ENCODE measurements around the gene THSD4.
A peak's percentile ranks its signal among the peaks of the same experiment; 100 is the strongest.

The THSD4 gene

DNA sequence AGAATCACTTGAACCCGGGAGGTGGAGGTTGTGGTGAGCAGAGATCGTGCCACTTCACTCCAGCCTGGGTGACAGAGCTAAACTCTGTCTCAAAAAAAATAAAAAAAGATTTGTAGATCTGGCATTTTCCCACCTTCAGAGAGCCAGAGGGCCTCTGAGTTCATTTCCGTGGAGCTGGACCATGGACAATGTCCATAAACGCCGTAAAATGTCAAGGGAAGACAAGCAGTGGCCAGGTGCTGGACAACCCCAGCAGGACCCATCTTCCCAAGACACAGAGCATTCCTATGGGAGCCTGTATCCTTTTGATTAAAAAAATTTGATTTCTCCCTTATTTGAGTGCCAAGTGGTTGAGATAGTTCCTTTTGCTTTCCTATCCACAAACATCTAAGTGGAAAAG is 627.7 kb downstream of the THSD4 start:
- no peak overlapping the region for H3K4me3 ChIP-seq (ENCODE audit: low read length)
- DNase-seq (ENCODE audit: low read depth, low spot score) = no peak

DNA sequence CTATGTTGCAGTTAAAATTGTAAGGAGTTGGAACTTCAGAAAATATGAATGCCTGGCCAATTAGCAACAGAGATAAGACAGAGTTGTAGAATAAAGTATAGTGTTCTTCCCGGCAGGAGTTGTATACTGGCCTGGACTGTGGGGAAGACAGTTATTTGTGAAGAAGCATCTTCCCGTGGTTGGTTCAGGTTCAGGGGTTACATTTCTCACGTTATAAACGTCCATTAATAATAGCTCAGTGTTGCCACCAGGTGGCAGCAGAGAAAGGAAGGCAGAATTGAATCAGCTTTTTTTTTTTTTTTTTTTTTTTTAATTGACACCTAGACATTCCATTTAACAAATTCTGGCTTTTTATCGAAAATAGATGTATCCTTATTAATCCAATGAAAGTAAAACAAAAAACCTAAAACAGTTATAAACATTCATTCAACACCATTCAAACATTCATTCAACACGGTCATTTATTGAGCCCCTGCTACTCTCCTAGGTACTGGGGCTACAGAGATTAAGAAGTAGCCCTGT is 628.7 kb downstream of the THSD4 start:
- H3K4me3 ChIP-seq (ENCODE audit: low read length) = no peak overlapping the region
- DNase-seq (ENCODE audit: low read depth, low spot score) = peak; percentile 45

DNA sequence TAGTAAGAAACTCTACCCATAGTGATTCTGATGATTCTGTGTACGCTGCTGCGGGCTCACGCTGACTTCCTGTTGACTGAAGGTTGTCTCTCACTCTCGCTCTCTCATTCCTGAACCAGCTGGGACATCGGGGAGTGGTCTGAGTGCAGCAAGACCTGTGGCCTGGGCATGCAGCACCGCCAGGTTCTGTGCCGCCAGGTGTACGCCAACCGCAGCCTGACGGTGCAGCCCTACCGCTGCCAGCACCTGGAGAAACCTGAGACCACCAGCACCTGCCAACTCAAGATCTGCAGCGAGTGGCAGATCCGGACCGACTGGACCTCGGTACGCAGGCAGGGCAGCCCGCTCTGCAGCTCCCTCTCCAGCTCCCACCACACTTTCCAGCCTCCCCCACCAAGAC is 631.4 kb downstream of the THSD4 start:
- no peak overlapping the region for H3K4me3 ChIP-seq (ENCODE audit: low read length)
- DNase-seq (ENCODE audit: low read depth, low spot score) = no peak

GRCh38 chr15:71747128-71748083 is 632.1 kb downstream of the THSD4 start:
- DNase-seq (ENCODE audit: low read depth, low spot score) = no peak
- H3K4me3 ChIP-seq (ENCODE audit: low read length) = no peak overlapping the region

- DNase-seq (ENCODE audit: low read depth, low spot score) = no peak
Observed at GRCh38 chr15:71748293-71748718, 633.0 kb downstream of the THSD4 start.

DNA sequence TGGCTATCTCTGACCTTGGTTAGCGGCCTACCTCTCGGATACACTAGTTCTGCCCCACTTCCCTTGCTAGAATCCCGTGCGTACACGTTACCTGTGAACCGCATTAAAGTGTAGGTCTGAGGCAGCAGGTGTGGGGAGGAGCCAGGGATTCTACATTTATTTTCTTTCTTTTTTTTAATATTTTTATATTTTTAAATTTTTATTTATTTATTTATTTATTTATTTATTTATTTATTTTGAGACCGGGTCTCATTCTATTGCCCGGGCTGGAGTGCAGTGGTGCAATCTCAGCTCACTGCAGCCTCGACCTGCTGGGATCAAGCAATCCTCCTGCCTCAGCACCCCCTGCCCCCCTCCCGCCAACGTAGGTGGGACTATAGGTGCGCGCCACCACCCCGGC is 634.2 kb downstream of the THSD4 start:
- DNase-seq (ENCODE audit: low read depth, low spot score) = no peak
- H3K4me3 ChIP-seq (ENCODE audit: low read length) = no peak overlapping the region

More at GRCh38 chr15:71748293-71748718, 633.0 kb downstream of the THSD4 start:
- H3K4me3 ChIP-seq (ENCODE audit: low read length) = no peak overlapping the region

GRCh38 chr15:71752128-71752527 is 636.9 kb downstream of the THSD4 start:
- no peak for DNase-seq (ENCODE audit: low read depth, low spot score)
- no peak overlapping the region for H3K4me3 ChIP-seq (ENCODE audit: low read length)

- DNase-seq (ENCODE audit: low read depth, low spot score) = peak; percentile 24
- H3K4me3 ChIP-seq (ENCODE audit: low read length) = no peak overlapping the region
Observed at GRCh38 chr15:71752604-71753289, 637.5 kb downstream of the THSD4 start.

DNA sequence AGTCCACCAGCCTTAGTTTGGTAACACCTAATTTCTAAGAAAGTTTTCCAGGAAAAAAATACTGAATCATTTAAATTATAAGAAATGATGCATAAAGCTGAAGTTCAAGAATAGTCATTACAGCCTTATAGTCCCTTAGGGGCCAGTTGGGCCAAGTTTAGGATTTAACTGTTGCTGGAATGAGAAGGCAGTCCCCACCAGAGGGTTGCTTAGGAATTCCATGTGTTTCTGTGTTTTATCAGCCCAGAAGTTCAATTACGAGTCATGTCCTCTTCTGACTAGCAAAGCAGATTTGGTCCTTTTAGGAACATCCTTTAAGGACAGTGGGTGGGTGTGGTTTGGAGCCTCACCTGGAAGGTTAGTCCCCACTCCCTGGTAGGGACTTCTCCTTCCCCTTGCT is 638.1 kb downstream of the THSD4 start:
- no peak overlapping the region for H3K4me3 ChIP-seq (ENCODE audit: low read length)
- DNase-seq (ENCODE audit: low read depth, low spot score) = no peak

- DNase-seq (ENCODE audit: low read depth, low spot score) = no peak
- H3K4me3 ChIP-seq (ENCODE audit: low read length) = no peak overlapping the region
Observed at GRCh38 chr15:71754660-71755059, 639.4 kb downstream of the THSD4 start.

- DNase-seq (ENCODE audit: low read depth, low spot score) = no peak
Observed at GRCh38 chr15:71755092-71755970, 640.1 kb downstream of the THSD4 start.

DNA sequence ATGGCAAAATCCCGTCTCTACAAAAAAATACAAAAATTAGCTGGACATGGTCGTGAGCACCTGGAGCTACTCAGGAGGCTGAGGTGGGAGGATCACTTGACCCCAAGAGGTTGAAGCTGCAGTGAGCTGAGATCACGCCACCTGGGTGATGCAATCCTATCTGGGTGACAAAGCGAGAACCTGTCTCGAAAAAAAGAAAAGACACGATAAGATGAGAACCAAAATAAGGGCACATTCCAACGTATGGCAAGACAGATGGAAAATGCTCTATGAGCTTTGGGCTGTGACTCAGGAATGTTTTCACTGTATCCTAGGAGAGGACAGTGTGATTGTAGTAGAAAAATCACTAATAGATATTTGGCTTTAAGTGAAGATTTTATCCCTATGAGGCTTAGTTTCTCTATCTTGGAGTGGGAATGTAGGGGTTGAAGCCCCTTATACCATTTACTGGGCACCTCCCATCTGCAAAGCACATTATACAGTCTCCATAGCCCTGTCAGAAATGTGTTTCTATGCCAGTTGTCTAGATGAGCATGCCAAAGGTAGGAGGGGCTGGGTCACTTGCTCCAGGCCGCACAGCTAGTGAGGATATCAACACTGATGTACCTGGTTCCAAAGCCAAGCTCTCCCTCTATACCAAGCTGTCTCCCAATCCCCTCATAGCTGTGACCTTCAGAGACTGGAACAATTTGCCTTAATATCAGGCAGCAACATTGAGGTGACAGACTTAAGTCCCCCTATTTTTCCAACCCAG is 641.5 kb downstream of the THSD4 start:
- no peak overlapping the region for H3K4me3 ChIP-seq (ENCODE audit: low read length)
- DNase-seq (ENCODE audit: low read depth, low spot score) = no peak

More at GRCh38 chr15:71755092-71755970, 640.1 kb downstream of the THSD4 start:
- H3K4me3 ChIP-seq (ENCODE audit: low read length) = no peak overlapping the region

- no peak overlapping the region for H3K4me3 ChIP-seq (ENCODE audit: low read length)
- DNase-seq (ENCODE audit: low read depth, low spot score) = no peak
Observed at GRCh38 chr15:71757741-71758530, 642.7 kb downstream of the THSD4 start.

DNA sequence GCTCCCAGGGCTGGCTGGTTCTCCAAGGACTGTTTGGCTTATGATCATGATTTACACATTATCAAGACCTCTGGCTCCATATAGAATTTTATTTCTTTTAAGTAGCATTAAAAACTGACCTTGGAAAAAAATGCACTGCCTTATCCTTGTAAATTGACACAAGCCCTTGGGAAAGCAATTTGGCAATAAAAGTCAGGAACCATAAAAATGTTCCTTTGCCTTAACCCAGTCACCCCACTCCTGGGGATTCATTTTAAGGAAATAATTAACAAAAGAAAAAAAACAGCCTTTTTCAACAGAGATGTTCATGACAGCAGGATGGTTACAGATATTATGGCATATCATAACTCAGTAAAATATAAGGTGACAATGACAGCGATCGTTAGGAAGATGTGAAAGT is 643.4 kb downstream of the THSD4 start:
- no peak overlapping the region for H3K4me3 ChIP-seq (ENCODE audit: low read length)
- DNase-seq (ENCODE audit: low read depth, low spot score) = no peak

DNA sequence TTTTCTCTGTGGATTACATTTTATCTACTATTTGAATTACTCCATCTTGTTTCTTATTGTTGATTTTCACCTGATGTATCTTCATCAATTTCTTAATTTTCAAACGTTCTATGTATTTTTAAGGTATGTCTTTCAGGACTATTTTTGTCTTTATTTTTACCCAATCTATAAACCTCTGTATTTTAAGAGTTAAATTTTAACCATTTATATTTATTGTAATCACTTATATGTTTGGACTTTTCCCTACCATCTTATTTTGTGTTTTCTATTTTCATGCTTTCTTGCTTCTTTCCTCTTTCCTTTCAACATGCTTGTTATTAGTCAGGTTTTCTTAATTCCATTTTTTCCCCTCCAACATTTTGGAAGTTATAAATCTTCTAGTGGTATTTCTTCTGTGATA is 645.6 kb downstream of the THSD4 start:
- no peak for DNase-seq (ENCODE audit: low read depth, low spot score)
- no peak overlapping the region for H3K4me3 ChIP-seq (ENCODE audit: low read length)

- no peak for DNase-seq (ENCODE audit: low read depth, low spot score)
- H3K4me3 ChIP-seq (ENCODE audit: low read length) = no peak overlapping the region
Observed at GRCh38 chr15:71761649-71762048, 646.4 kb downstream of the THSD4 start.

- no peak for DNase-seq (ENCODE audit: low read depth, low spot score)
- no peak overlapping the region for H3K4me3 ChIP-seq (ENCODE audit: low read length)
Observed at GRCh38 chr15:71768184-71768583, 652.9 kb downstream of the THSD4 start.

Data from Jurkat, Clone E6-1 (cell line).